Endothelial cell of umbilical vein (primary cell): ENCODE data around the gene CHCHD4. TPM values are rescaled to one million over a fixed set of nuclear protein-coding genes. Genes with fewer than 3 reads are reported as not detected.

Experiments used
- BruUV-seq: library from RNA; stranded (reverse); fragments of 400-500 nt; replicated peaks from 2 replicates; lab custom pipeline; 2021; lab: Mats Ljungman, UMichigan
- CTCF ChIA-PET: fragments of 300-600, 350-600 bp; sonication (Branson Sonifier 250); formaldehyde crosslinking; loops from one replicate; lab custom pipeline; 2021; ENCODE audit warnings: antibody characterized with exemption, inconsistent platforms; lab: Charles Lee
- POLR2A ChIA-PET: fragments of 300-600, 350-600 bp; sonication (Branson Sonifier 250); formaldehyde crosslinking; loops from one replicate; lab custom pipeline; 2021; ENCODE audit warnings: antibody characterized with exemption, inconsistent platforms; lab: Charles Lee
- DNase-seq: peaks from one replicate; pipeline ENCODE4 v3.0.0-alpha.2; 2011; ENCODE audit warnings: low read depth, low spot score
- FAIRE-seq: peaks from 2 replicates; lab custom pipeline; 2011; peaks lifted over from hg19 to GRCh38; lab: Jason Lieb, UNC
- H2AFZ ChIP-seq: 2 replicates; pipeline ENCODE4 v1.6.0; 2012; ENCODE audit warnings: low read depth, low read length, control low read depth, inconsistent platforms
- H3K27ac ChIP-seq: 2 replicates; pipeline ENCODE4 v1.5.1; 2011; ENCODE audit warnings: low read depth, mild to moderate bottlenecking, control low read depth, low read length, moderate library complexity; ENCODE audit not compliant: insufficient read depth
- H3K27me3 ChIP-seq, 2 experiments: 2 replicates each; pipeline versions ENCODE4 v1.6.0 to v1.6.1; 2011; ENCODE audit warnings: low read length in 2 of 2, mixed read lengths in 1 of 2; ENCODE audit not compliant: control insufficient read depth in 2 of 2, insufficient read depth in 2 of 2
- H3K36me3 ChIP-seq, 2 experiments: 2 replicates in 1 of 2; 3 replicates in 1 of 2; pipeline ENCODE4 v1.5.1; 2011; ENCODE audit warnings: low read length in 2 of 2, mild to moderate bottlenecking in 1 of 2, moderate library complexity in 1 of 2; ENCODE audit not compliant: control insufficient read depth in 2 of 2, insufficient read depth in 2 of 2; ENCODE audit errors: extremely low read depth in 1 of 2
- H3K4me1 ChIP-seq: 3 replicates; pipeline ENCODE4 v1.5.1; 2011; ENCODE audit warnings: mild to moderate bottlenecking, low read length; ENCODE audit not compliant: control insufficient read depth, insufficient read depth; ENCODE audit errors: extremely low read depth
- H3K4me2 ChIP-seq: 2 replicates; pipeline ENCODE4 v1.6.1; 2011; ENCODE audit warnings: low read length, control low read depth, mixed read lengths; ENCODE audit not compliant: insufficient read depth
- H3K4me3 ChIP-seq, 3 experiments: fragments of 200-600 bp in 1 of 3; sonication (generic), shearing (Covaris generic) in 1 of 3; replicated peaks in 1 of 3; 2 replicates each; pipeline ENCODE4 v1.5.1; 2011 to 2016; ENCODE audit warnings: control low read depth in 3 of 3, low read length in 3 of 3, mild to moderate bottlenecking in 2 of 3, inconsistent platforms in 1 of 3, low read depth in 1 of 3, moderate library complexity in 1 of 3; ENCODE audit not compliant: insufficient read depth in 1 of 3
- H3K79me2 ChIP-seq: 2 replicates; pipeline ENCODE4 v1.6.0; 2012; ENCODE audit warnings: low read length, inconsistent platforms; ENCODE audit not compliant: control insufficient read depth, insufficient read depth
- H3K9ac ChIP-seq: replicated peaks from 2 replicates; pipeline ENCODE3; 2011; ENCODE audit warnings: low read length, control low read depth; ENCODE audit not compliant: insufficient read depth; ENCODE audit errors: extremely low read depth
- H3K9me1 ChIP-seq: replicated peaks from 3 replicates; pipeline ENCODE4 v1.6.0; 2011; ENCODE audit warnings: mild to moderate bottlenecking, low read length; ENCODE audit not compliant: control insufficient read depth, insufficient read depth; ENCODE audit errors: extremely low read depth
- H3K9me3 ChIP-seq: replicated peaks from 2 replicates; pipeline ENCODE4 v1.5.1; 2012; ENCODE audit warnings: low read length, inconsistent platforms; ENCODE audit not compliant: control insufficient read depth, insufficient read depth
- H4K20me1 ChIP-seq: replicated peaks from 2 replicates; pipeline ENCODE3; 2011; ENCODE audit warnings: mild to moderate bottlenecking, low read length; ENCODE audit not compliant: control insufficient read depth, insufficient read depth; ENCODE audit errors: extremely low read depth
- CTCF ChIP-seq, 2 donors: IDR thresholded peaks; 1 replicate in 1 of 2; 2 replicates in 1 of 2; pipeline ENCODE4 v1.5.1; 2011; ENCODE audit warnings: low read length in 2 of 2, mild to moderate bottlenecking in 2 of 2, moderate library complexity in 2 of 2, control low read depth in 1 of 2, inconsistent platforms in 1 of 2, low read depth in 1 of 2; ENCODE audit not compliant: insufficient read depth in 1 of 2; ENCODE audit errors: extremely low read depth in 1 of 2
- EZH2 ChIP-seq: IDR thresholded peaks from 2 replicates; pipeline ENCODE4 v1.6.1; 2012; ENCODE audit warnings: borderline replicate concordance, low read depth, mild to moderate bottlenecking, moderate library complexity, low read length, inconsistent platforms; ENCODE audit not compliant: severe bottlenecking
- FOS ChIP-seq: IDR thresholded peaks from 2 replicates; pipeline ENCODE4 v1.6.1; 2011; ENCODE audit warnings: mild to moderate bottlenecking, low read length, moderate library complexity, borderline replicate concordance; ENCODE audit not compliant: insufficient read depth
- GATA2 ChIP-seq: IDR thresholded peaks from 2 replicates; pipeline ENCODE4 v1.7.0; 2011; ENCODE audit warnings: low read depth, mild to moderate bottlenecking, moderate library complexity, mixed read lengths, low read length; ENCODE audit not compliant: insufficient read length, insufficient read depth
- JUN ChIP-seq: IDR thresholded peaks from 2 replicates; pipeline ENCODE4 v1.6.1; 2011; ENCODE audit warnings: borderline replicate concordance, low read depth; ENCODE audit not compliant: insufficient read length, insufficient read depth
- MAX ChIP-seq: IDR thresholded peaks from 2 replicates; pipeline ENCODE4 v1.6.1; 2011; ENCODE audit not compliant: insufficient read depth, insufficient read length
- MYC ChIP-seq: IDR thresholded peaks from one replicate; pipeline ENCODE4 v1.6.1; 2011; ENCODE audit warnings: mild to moderate bottlenecking, low read depth, low read length
- POLR2A ChIP-seq: IDR thresholded peaks from 2 replicates; pipeline ENCODE4 v1.6.1; 2012; ENCODE audit warnings: low read depth, mild to moderate bottlenecking, control low read depth, low read length
- POLR2AphosphoS5 ChIP-seq: IDR thresholded peaks from 2 replicates; pipeline ENCODE4 v1.6.1; 2012; ENCODE audit warnings: low read depth, mild to moderate bottlenecking, control low read depth, low read length, moderate library complexity; ENCODE audit not compliant: insufficient read depth
- dilution Hi-C: fragments of 300-500 bp; cut with MboI; formaldehyde crosslinking; loops from one replicate; pipeline ENCODE4 v1.15.0; 2019; ENCODE audit warnings: low sequenced_read_pairs; ENCODE audit not compliant: extremely low pct_ligation_motif_present
- intact Hi-C: fragments of 100-400 bp; cut with micrococcal nuclease; formaldehyde crosslinking; loops from one replicate; pipeline ENCODE4 v1.10.0; 2022
- polyA plus RNA-seq, 4 experiments: library from polyadenylated mRNA; depleted of rRNA in 3 of 4; stranded (reverse) in 3 of 4; unstranded in 1 of 4; fragments of >200 nt; gene quantifications; 2 replicates each; pipeline versions ENCODE4 v1.2.1 to v1.2.3, GENCODE V29; 2011 to 2012; ENCODE audit warnings: missing spikeins in 1 of 4
- total RNA-seq: library from RNA; stranded (reverse); gene quantifications from 2 replicates; pipeline ENCODE4 v1.2.3, GENCODE V29; 2021

Gene CHCHD4
- total and polyA plus RNA-seq, 2 donors (not counting 3 experiments of a cell fraction or from before 2014, with no cell fraction given), result 8.5 to 13.6 TPM

- no peak for TF ChIP-seq GATA2
- no peak for TF ChIP-seq FOS
- TF ChIP-seq JUN, result no peak
- no peak for TF ChIP-seq POLR2AphosphoS5
- TF ChIP-seq MAX, result no peak
- no peak for TF ChIP-seq EZH2
- no peak for TF ChIP-seq POLR2A
- TF ChIP-seq MYC, result no peak
- TF ChIP-seq CTCF (IDR thresholded peaks at IDR 0.05; ENCODE audit: extremely low read depth in 1 of 2, insufficient read depth in 1 of 2, low read depth in 1 of 2, low read length in 2 of 2), result no peak
- H3K79me2 ChIP-seq, result no peaks in the 10 kb centered on the region
- no peaks in the 10 kb centered on the region for H3K9me3 ChIP-seq
- CTCF ChIA-PET, result no interaction called here
- no peak for DNase-seq
- H3K27me3 ChIP-seq, result no peaks in the 10 kb centered on the region
- no peak overlapping the region for H3K4me2 ChIP-seq
- H3K9ac ChIP-seq, result no peak overlapping the region
- no peak overlapping the region for H2AFZ ChIP-seq
- no peak overlapping the region for H3K4me3 ChIP-seq
- intact Hi-C loops (no loop called here), dilution Hi-C loops (no loop called here)
- POLR2A ChIA-PET, result no interaction called here
- H4K20me1 ChIP-seq, result no peaks in the 10 kb centered on the region
- H3K36me3 ChIP-seq, result peaks cover 44 to 51% of the 10 kb centered on the region in 2 experiments
- no peak for FAIRE-seq
- no peak overlapping the region for H3K27ac ChIP-seq
- BruUV-seq, result no TSS peak
- H3K9me1 ChIP-seq, result no peaks in the 10 kb centered on the region
- H3K4me1 ChIP-seq, result peaks cover 15% of the 10 kb centered on the region
Measured at GRCh38 chr3:14166877-14167603, 42.4 kb upstream of the CHCHD4 start.
